ENCODE results near the gene LRRC45. TPM values are rescaled to one million over a fixed set of nuclear protein-coding genes. Genes with fewer than 3 reads are reported as not detected.

LRRC45 gene
- total and polyA plus RNA-seq, 2 experiments from 2014 or later: 16.1 to 40.7 TPM

GRCh38 chr17:82013772-82014321 is 9.3 kb upstream of the LRRC45 start (continued):
- TF ChIP-seq, protein P1, sequence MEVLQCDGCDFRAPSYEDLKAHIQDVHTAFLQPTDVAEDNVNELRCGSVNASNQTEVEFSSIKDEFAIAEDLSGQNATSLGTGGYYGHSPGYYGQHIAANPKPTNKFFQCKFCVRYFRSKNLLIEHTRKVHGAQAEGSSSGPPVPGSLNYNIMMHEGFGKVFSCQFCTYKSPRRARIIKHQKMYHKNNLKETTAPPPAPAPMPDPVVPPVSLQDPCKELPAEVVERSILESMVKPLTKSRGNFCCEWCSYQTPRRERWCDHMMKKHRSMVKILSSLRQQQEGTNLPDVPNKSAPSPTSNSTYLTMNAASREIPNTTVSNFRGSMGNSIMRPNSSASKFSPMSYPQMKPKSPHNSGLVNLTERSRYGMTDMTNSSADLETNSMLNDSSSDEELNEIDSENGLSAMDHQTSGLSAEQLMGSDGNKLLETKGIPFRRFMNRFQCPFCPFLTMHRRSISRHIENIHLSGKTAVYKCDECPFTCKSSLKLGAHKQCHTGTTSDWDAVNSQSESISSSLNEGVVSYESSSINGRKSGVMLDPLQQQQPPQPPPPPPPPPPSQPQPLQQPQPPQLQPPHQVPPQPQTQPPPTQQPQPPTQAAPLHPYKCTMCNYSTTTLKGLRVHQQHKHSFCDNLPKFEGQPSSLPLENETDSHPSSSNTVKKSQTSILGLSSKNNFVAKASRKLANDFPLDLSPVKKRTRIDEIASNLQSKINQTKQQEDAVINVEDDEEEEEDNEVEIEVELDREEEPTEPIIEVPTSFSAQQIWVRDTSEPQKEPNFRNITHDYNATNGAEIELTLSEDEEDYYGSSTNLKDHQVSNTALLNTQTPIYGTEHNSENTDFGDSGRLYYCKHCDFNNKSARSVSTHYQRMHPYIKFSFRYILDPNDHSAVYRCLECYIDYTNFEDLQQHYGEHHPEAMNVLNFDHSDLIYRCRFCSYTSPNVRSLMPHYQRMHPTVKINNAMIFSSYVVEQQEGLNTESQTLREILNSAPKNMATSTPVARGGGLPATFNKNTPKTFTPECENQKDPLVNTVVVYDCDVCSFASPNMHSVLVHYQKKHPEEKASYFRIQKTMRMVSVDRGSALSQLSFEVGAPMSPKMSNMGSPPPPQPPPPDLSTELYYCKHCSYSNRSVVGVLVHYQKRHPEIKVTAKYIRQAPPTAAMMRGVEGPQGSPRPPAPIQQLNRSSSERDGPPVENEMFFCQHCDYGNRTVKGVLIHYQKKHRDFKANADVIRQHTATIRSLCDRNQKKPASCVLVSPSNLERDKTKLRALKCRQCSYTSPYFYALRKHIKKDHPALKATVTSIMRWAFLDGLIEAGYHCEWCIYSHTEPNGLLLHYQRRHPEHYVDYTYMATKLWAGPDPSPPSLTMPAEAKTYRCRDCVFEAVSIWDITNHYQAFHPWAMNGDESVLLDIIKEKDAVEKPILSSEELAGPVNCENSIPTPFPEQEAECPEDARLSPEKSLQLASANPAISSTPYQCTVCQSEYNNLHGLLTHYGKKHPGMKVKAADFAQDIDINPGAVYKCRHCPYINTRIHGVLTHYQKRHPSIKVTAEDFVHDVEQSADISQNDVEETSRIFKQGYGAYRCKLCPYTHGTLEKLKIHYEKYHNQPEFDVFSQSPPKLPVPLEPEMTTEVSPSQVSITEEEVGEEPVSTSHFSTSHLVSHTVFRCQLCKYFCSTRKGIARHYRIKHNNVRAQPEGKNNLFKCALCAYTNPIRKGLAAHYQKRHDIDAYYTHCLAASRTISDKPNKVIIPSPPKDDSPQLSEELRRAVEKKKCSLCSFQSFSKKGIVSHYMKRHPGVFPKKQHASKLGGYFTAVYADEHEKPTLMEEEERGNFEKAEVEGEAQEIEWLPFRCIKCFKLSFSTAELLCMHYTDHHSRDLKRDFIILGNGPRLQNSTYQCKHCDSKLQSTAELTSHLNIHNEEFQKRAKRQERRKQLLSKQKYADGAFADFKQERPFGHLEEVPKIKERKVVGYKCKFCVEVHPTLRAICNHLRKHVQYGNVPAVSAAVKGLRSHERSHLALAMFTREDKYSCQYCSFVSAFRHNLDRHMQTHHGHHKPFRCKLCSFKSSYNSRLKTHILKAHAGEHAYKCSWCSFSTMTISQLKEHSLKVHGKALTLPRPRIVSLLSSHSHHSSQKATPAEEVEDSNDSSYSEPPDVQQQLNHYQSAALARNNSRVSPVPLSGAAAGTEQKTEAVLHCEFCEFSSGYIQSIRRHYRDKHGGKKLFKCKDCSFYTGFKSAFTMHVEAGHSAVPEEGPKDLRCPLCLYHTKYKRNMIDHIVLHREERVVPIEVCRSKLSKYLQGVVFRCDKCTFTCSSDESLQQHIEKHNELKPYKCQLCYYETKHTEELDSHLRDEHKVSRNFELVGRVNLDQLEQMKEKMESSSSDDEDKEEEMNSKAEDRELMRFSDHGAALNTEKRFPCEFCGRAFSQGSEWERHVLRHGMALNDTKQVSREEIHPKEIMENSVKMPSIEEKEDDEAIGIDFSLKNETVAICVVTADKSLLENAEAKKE (CRISPR knock-in tag; IDR thresholded peaks at IDR 0.05): no peak
- TF ChIP-seq CREB1 (CRISPR knock-in tag; IDR thresholded peaks at IDR 0.05; ENCODE audit: low read depth): no peak
- TF ChIP-seq ZNF331 (CRISPR knock-in tag; IDR thresholded peaks at IDR 0.05; ENCODE audit: low read depth): no peak
- TF ChIP-seq POLR2AphosphoS5 (IDR thresholded peaks at IDR 0.05; ENCODE audit: low read depth): no peak

GRCh38 chr17:82014432-82014831 is 8.7 kb upstream of the LRRC45 start:
- H3F3A ChIP-seq (replicated peaks; ENCODE audit: low read depth): 0 out of 2 replicates have a peak, but pooled peaks cover 4% of the 10 kb centered on the region
- H3K79me2 ChIP-seq (replicated peaks; ENCODE audit: insufficient read depth): no peaks in the 10 kb centered on the region
- no peaks in the 10 kb centered on the region for H3K36me3 ChIP-seq (ENCODE audit: insufficient read depth)
- H3K4me3 ChIP-seq: no peak overlapping the region
- H3K4me1 Mint-ChIP-seq: no peaks in the 10 kb centered on the region
- no peak overlapping the region for H2AFZ ChIP-seq
- H3K4me2 ChIP-seq: no peak overlapping the region
- no peak overlapping the region for H3K4me3 Mint-ChIP-seq
- DNase-seq (ENCODE audit: low spot score): no peak
- no peaks in the 10 kb centered on the region; the same call in 1 of the 2 replicates for H4K20me1 ChIP-seq (replicated peaks; ENCODE audit: insufficient read depth)
- no peaks in the 10 kb centered on the region for H3K27me3 ChIP-seq (ENCODE audit: insufficient read depth)
- H3K27ac ChIP-seq (ENCODE audit: low read depth): no peak overlapping the region
- no peaks in the 10 kb centered on the region for H3K9me2 ChIP-seq (ENCODE audit: insufficient read depth)
- peaks cover 10% of the 10 kb centered on the region for H3K27me3 Mint-ChIP-seq (ENCODE audit: insufficient read depth, low read depth, poor library complexity)
- H3K27ac Mint-ChIP-seq: no peak overlapping the region
- H3K9me3 Mint-ChIP-seq: no peaks in the 10 kb centered on the region
- no peaks in the 10 kb centered on the region; the same call in 1 of the 2 replicates for H3K4me1 ChIP-seq (ENCODE audit: insufficient read depth)
- peaks cover 6% of the 10 kb centered on the region; the same call in 1 of the 3 replicates for H3K36me3 Mint-ChIP-seq (ENCODE audit: low read depth)
- no peak for ATAC-seq
- TF ChIP-seq JUNB (IDR thresholded peaks at IDR 0.05; ENCODE audit: unreplicated experiment) (no peak), EZH2 (IDR thresholded peaks at IDR 0.05; ENCODE audit: low read depth, unreplicated experiment) (no peak), STAT1 (IDR thresholded peaks at IDR 0.05; ENCODE audit: unreplicated experiment) (no peak), ETS1 (IDR thresholded peaks at IDR 0.05) (no peak), POLR2AphosphoS5 (IDR thresholded peaks at IDR 0.05; ENCODE audit: low read depth) (no peak), NANOG (IDR thresholded peaks at IDR 0.05; ENCODE audit: borderline replicate concordance) (no peak)
- TF ChIP-seq, protein P1 (CRISPR knock-in tag; IDR thresholded peaks at IDR 0.05): no peak
